Body of pancreas (tissue), 4 donors: ENCODE results near the gene CIB2. TPM values are rescaled to one million over a fixed set of nuclear protein-coding genes. Genes with fewer than 3 reads are reported as not detected.
A peak's percentile ranks its signal among the peaks of the same experiment; 100 is the strongest.

Source experiments
- ATAC-seq: fragments of 150-250 bp; one replicate; pipeline ENCODE4 v1.9.1; 2016
- DNase-seq, 4 donors: peaks; one replicate each; pipeline ENCODE4 v3.0.0-alpha.2; 2019
- H3K27ac ChIP-seq, 4 donors: fragments of 200-600 bp; sonication (generic); 1 replicate in 3 of 4; 2 replicates in 1 of 4; pipeline versions ENCODE4 v1.5.1 to v1.6.1; 2016 to 2019; ENCODE audit warnings: mild to moderate bottlenecking in 1 of 4, mixed read lengths in 1 of 4, moderate library complexity in 1 of 4
- H3K27me3 ChIP-seq, 2 donors: fragments of 200-600 bp; sonication (generic); one replicate each; pipeline ENCODE4 v1.6.0; 2016; ENCODE audit warnings: mild to moderate bottlenecking in 1 of 2
- H3K36me3 ChIP-seq, 2 donors: fragments of 200-600 bp; sonication (generic); replicated peaks in 1 of 2; 2 replicates each; pipeline ENCODE4 v1.5.1; 2016; ENCODE audit warnings: low read depth in 2 of 2; ENCODE audit not compliant: insufficient read depth in 1 of 2
- H3K4me1 ChIP-seq: fragments of 200-600 bp; sonication (generic); one replicate; pipeline ENCODE4 v1.6.0; 2016
- H3K4me3 ChIP-seq, 2 donors: fragments of 200-600 bp; sonication (generic); 1 replicate in 1 of 2; 2 replicates in 1 of 2; pipeline ENCODE4 v1.5.1; 2016 to 2019
- H3K9me3 ChIP-seq, 3 donors: fragments of 200-600 bp; sonication (generic); 1 replicate in 2 of 3; 2 replicates in 1 of 3; pipeline ENCODE4 v1.5.1; 2016
- POLR2A ChIP-seq, 3 donors: fragments of 450-650 bp; IDR thresholded peaks; one replicate each; pipeline ENCODE4 v1.6.1; 2016; ENCODE audit warnings: antibody characterized with exemption in 3 of 3, mild to moderate bottlenecking in 2 of 3
- WGBS, 2 donors: methylation state at CpG; one replicate each; pipeline ENCODE4 v1.1.5; 2017; 5-methylcytosine and 5-hydroxymethylcytosine counted together
- intact Hi-C: fragments of 100-400 bp; cut with DNase I; formaldehyde crosslinking; loops from one replicate; pipeline ENCODE4 v1.15.1; 2023
- total RNA-seq, 2 donors: library from RNA; depleted of rRNA; stranded (reverse); fragments of >200 nt; gene quantifications; one replicate each; pipeline ENCODE4 v1.1.0, GENCODE V29; 2016
- TF ChIP-seq, protein P1 (sequence below), 7 experiments: fragments of 450-650 bp in 4 of 7; fragments of 200-600 bp in 3 of 7; sonication (generic) in 3 of 7; IDR thresholded peaks; one replicate each; pipeline ENCODE4 v1.5.1; 2016 to 2019; ENCODE audit warnings: antibody characterized with exemption in 7 of 7

The CIB2 gene
- total RNA-seq, 2 donors from 2014 or later: 3.4 to 6.9 TPM

DNA sequence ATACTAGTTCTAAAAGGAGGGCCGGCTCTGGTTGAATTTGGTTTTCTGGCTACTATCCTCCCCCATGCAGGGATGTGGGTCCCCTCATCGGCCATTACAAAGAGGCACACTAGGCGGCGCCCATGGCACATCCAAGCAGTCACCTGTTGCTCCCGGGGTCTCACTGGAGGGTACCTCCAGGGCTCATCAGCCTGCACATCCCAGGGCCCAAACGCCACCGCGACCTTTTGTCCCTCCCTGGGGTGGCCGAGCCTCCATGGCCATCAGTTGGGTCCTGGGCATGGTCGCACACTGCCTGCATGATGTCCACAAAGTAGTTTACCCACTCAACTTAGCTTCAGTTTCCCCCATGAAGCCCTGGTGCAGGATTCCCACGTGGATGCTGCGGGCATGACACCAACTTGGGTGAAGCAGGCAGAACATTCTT is 46.2 kb upstream of the CIB2 start:
- 16 to 17% methylated on average over 3 to 12 of the region's 12 CpGs for WGBS, 2 donors
- DNase-seq: peak; percentile 30 to 70 (median 48)
- TF ChIP-seq, protein P1, sequence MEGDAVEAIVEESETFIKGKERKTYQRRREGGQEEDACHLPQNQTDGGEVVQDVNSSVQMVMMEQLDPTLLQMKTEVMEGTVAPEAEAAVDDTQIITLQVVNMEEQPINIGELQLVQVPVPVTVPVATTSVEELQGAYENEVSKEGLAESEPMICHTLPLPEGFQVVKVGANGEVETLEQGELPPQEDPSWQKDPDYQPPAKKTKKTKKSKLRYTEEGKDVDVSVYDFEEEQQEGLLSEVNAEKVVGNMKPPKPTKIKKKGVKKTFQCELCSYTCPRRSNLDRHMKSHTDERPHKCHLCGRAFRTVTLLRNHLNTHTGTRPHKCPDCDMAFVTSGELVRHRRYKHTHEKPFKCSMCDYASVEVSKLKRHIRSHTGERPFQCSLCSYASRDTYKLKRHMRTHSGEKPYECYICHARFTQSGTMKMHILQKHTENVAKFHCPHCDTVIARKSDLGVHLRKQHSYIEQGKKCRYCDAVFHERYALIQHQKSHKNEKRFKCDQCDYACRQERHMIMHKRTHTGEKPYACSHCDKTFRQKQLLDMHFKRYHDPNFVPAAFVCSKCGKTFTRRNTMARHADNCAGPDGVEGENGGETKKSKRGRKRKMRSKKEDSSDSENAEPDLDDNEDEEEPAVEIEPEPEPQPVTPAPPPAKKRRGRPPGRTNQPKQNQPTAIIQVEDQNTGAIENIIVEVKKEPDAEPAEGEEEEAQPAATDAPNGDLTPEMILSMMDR (IDR thresholded peaks at IDR 0.05): peak; percentile 30 to 80 (median 56)
- TF ChIP-seq POLR2A (IDR thresholded peaks at IDR 0.05): no peak
- peak; percentile 30 for ATAC-seq
- Histone ChIP-seq H3K36me3 (no peaks in the 10 kb centered on the region), H3K27me3 (no peaks in the 10 kb centered on the region), H3K4me3 (no peak overlapping the region), H3K9me3 (no peaks in the 10 kb centered on the region), H3K27ac (no peak overlapping the region), H3K4me1 (no peaks in the 10 kb centered on the region)
- intact Hi-C loops: loop anchor here (5.0 kb wide), 1 partner anchor 65 kb away; no protein-coding TSS in a partner anchor

DNA sequence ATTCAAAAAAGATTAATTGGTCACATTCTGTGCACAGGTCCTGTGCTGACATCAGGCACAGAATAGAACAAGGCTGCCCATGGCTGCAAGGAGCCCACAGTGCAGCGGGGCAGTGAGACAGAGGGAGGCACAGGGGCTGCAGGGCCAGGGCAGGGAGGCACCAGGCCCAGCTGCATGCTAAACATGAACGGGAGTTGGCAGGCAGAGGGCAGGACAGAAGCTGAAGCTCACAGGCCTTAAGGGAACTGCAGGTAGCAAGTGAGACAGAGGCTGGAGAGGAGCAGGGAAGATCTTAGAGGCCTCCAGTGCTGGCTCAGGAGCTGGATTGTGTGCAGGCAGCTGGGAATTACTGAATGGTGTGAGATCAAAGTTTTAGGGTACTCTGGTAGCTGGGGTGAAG is 44.1 kb upstream of the CIB2 start:
- Histone ChIP-seq H3K27ac (no peak overlapping the region), H3K4me1 (no peaks in the 10 kb centered on the region), H3K4me3 (no peak overlapping the region), H3K27me3 (no peaks in the 10 kb centered on the region), H3K9me3 (no peaks in the 10 kb centered on the region), H3K36me3 (peaks cover 0 to 7% of the 10 kb centered on the region in 2 donors)
- TF ChIP-seq, protein P1 (IDR thresholded peaks at IDR 0.05): no peak
- TF ChIP-seq POLR2A (IDR thresholded peaks at IDR 0.05): no peak
- DNase-seq (no peak), ATAC-seq (no peak)
- 18 to 62% methylated on average over 1 to 2 of the region's 2 CpGs for WGBS, 2 donors
- intact Hi-C loops: loop anchor here (5.0 kb wide), 1 partner anchor 67 kb away; no protein-coding TSS in a partner anchor

DNA sequence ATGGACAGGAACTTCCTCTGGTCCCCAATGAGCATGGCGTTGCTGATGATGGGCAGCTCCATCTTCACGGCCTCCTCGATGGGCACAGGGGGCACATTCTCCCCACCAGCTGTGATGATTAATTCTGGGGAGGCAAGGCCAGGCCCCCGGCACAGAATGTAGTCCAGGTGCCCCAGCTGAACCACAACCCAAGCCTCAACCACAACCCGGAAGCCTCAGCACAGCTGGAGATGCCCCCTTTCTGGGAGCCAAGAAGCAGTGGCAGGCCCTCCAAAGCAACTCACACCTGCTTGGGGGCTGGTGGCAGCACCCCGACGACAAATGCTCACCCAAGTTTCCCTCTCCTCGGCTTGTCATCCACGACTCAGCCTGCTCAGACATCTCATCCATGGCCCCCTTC is 43.2 kb upstream of the CIB2 start:
- Histone ChIP-seq H3K27me3 (no peaks in the 10 kb centered on the region), H3K36me3 (peaks cover 0 to 10% of the 10 kb centered on the region in 2 donors), H3K4me1 (no peaks in the 10 kb centered on the region), H3K4me3 (no peak overlapping the region), H3K9me3 (no peaks in the 10 kb centered on the region), H3K27ac (no peak overlapping the region)
- TF ChIP-seq, protein P1 (IDR thresholded peaks at IDR 0.05): no peak
- no peak for TF ChIP-seq POLR2A (IDR thresholded peaks at IDR 0.05)
- ATAC-seq (no peak), DNase-seq (no peak)
- WGBS, 2 donors: 61 to 78% methylated on average over 6 to 9 of the region's 9 CpGs
- intact Hi-C loops: no loop called here

DNA sequence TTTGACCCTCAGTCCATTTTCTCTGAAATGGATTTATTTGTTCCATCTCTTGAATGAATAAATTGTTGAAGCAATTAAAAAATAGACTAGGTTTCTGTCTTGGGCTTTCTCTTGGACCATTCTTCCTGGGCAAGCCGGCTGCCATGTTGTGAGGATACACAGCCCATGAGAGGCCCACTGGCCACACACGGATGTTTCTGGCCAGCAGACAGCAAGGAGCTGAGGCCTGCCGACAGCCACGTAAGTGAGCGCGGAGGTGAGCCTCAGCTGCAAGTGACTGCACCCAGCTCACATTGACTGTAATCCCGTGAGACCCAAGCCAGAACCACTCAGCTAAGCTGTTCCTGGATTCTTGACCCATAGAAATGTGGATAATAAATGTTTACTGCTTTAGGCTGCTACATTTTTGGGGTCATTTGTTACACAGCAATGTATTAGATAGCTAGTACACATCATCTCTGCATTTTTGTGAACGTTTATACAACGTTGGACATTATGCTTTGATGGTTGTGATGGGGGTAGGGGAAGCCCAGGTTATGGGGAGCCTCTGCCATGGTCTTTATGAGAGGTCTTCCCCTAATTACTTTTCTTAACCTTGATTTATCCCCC is 40.7 kb upstream of the CIB2 start:
- Histone ChIP-seq H3K9me3 (no peaks in the 10 kb centered on the region), H3K36me3 (peaks cover 0 to 17% of the 10 kb centered on the region in 2 donors), H3K4me1 (no peaks in the 10 kb centered on the region), H3K27me3 (no peaks in the 10 kb centered on the region), H3K27ac (no peak overlapping the region), H3K4me3 (no peak overlapping the region)
- intact Hi-C loops: no loop called here
- no peak for TF ChIP-seq POLR2A (IDR thresholded peaks at IDR 0.05)
- TF ChIP-seq, protein P1 (IDR thresholded peaks at IDR 0.05): no peak
- ATAC-seq (no peak), DNase-seq (no peak)
- WGBS, 2 donors: 96 to 97% methylated on average over 9 of the region's 9 CpGs
